Liver (tissue), 9 donors: ENCODE results near the gene CORO2B. TPM values are rescaled to one million over a fixed set of nuclear protein-coding genes. Genes with fewer than 3 reads are reported as not detected.

Experiments
- DNase-seq: peaks from one replicate; pipeline ENCODE4 v3.0.0-alpha.2; 2017; ENCODE audit warnings: low spot score
- H3K27ac ChIP-seq, 2 donors: one replicate each; pipeline ENCODE4 v1.7.0; 2013; ENCODE audit warnings: inconsistent platforms in 2 of 2, low read length in 2 of 2, control low read depth in 1 of 2, low read depth in 1 of 2, mild to moderate bottlenecking in 1 of 2
- H3K27me3 ChIP-seq, 4 donors: one replicate each; pipeline versions ENCODE4 v1.6.1 to v1.7.0; 2013; ENCODE audit warnings: low read length in 3 of 4, inconsistent platforms in 1 of 4, mild to moderate bottlenecking in 1 of 4, moderate library complexity in 1 of 4; ENCODE audit not compliant: control insufficient read depth in 4 of 4, insufficient read depth in 4 of 4
- H3K36me3 ChIP-seq, 4 donors: one replicate each; pipeline versions ENCODE4 v1.6.1 to v1.7.0; 2013; ENCODE audit warnings: low read length in 3 of 4, mild to moderate bottlenecking in 3 of 4, low read depth in 1 of 4, moderate library complexity in 1 of 4; ENCODE audit not compliant: control insufficient read depth in 4 of 4, insufficient read depth in 3 of 4
- H3K4me1 ChIP-seq, 4 donors: one replicate each; pipeline versions ENCODE4 v1.6.1 to v1.7.0; 2013; ENCODE audit warnings: low read length in 3 of 4, mild to moderate bottlenecking in 3 of 4, moderate library complexity in 1 of 4; ENCODE audit not compliant: control insufficient read depth in 4 of 4, insufficient read depth in 4 of 4
- H3K4me3 ChIP-seq, 3 donors: one replicate each; pipeline versions ENCODE4 v1.6.1 to v1.7.0; 2013; ENCODE audit warnings: low read length in 3 of 3, control low read depth in 1 of 3, low read depth in 1 of 3, mild to moderate bottlenecking in 1 of 3
- H3K9ac ChIP-seq, 2 donors: one replicate each; pipeline ENCODE4 v1.7.0; 2013; ENCODE audit warnings: low read length in 2 of 2, mild to moderate bottlenecking in 2 of 2, moderate library complexity in 2 of 2, control low read depth in 1 of 2, low read depth in 1 of 2
- H3K9me3 ChIP-seq, 4 donors: one replicate each; pipeline versions ENCODE4 v1.6.1 to v1.7.0; 2013; ENCODE audit warnings: low read length in 3 of 4; ENCODE audit not compliant: control insufficient read depth in 4 of 4
- ATF3 ChIP-seq: IDR thresholded peaks from 2 replicates; pipeline ENCODE4 v1.6.1; 2016; ENCODE audit warnings: antibody characterized with exemption
- EGR1 ChIP-seq, 2 donors: IDR thresholded peaks; 2 replicates each; pipeline ENCODE4 v1.6.1; 2016 to 2018; ENCODE audit warnings: antibody characterized with exemption in 2 of 2, low read depth in 2 of 2
- FOXA1 ChIP-seq: IDR thresholded peaks from 2 replicates; pipeline ENCODE4 v1.6.1; 2016; ENCODE audit warnings: antibody characterized with exemption
- FOXA2 ChIP-seq: IDR thresholded peaks from 2 replicates; pipeline ENCODE4 v1.6.1; 2016; ENCODE audit warnings: antibody characterized with exemption
- GABPA ChIP-seq, 2 donors: IDR thresholded peaks in 1 of 2; conservative IDR thresholded peaks in 1 of 2; 2 replicates each; pipeline ENCODE4 v1.6.1; 2016; ENCODE audit warnings: antibody characterized with exemption in 2 of 2, mild to moderate bottlenecking in 1 of 2, moderate library complexity in 1 of 2
- HNF4A ChIP-seq, 2 donors: conservative IDR thresholded peaks; 2 replicates each; pipeline ENCODE4 v1.6.1; 2016; ENCODE audit warnings: antibody characterized with exemption in 2 of 2, mild to moderate bottlenecking in 2 of 2
- HNF4G ChIP-seq: IDR thresholded peaks from 2 replicates; pipeline ENCODE4 v1.6.1; 2016; ENCODE audit warnings: antibody characterized with exemption
- JUND ChIP-seq, 2 donors: IDR thresholded peaks; 2 replicates each; pipeline ENCODE4 v1.6.1; 2016; ENCODE audit warnings: antibody characterized with exemption in 2 of 2
- MAX ChIP-seq: IDR thresholded peaks from 2 replicates; pipeline ENCODE4 v1.6.1; 2016; ENCODE audit warnings: antibody characterized with exemption
- NR2F2 ChIP-seq: IDR thresholded peaks from 2 replicates; pipeline ENCODE4 v1.6.1; 2016; ENCODE audit warnings: antibody characterized with exemption
- RAD21 ChIP-seq, 2 donors: IDR thresholded peaks; 2 replicates each; pipeline ENCODE4 v1.6.1; 2016; ENCODE audit warnings: antibody characterized with exemption in 2 of 2, mild to moderate bottlenecking in 2 of 2
- REST ChIP-seq: IDR thresholded peaks from 2 replicates; pipeline ENCODE4 v1.6.1; 2016; ENCODE audit warnings: antibody characterized with exemption, mild to moderate bottlenecking
- RXRA ChIP-seq, 2 donors: IDR thresholded peaks; 2 replicates each; pipeline ENCODE4 v1.6.1; 2017 to 2018; ENCODE audit warnings: antibody characterized with exemption in 2 of 2, mild to moderate bottlenecking in 1 of 2
- TAF1 ChIP-seq: conservative IDR thresholded peaks from 2 replicates; pipeline ENCODE4 v1.6.1; 2016; ENCODE audit warnings: antibody characterized with exemption, mild to moderate bottlenecking
- YY1 ChIP-seq: IDR thresholded peaks from 2 replicates; pipeline ENCODE4 v1.6.1; 2016; ENCODE audit warnings: antibody characterized with exemption, mild to moderate bottlenecking
- WGBS: extraction: QIAGEN DNeasy Blood & Tissue Kit; methylation state at CpG from one replicate; pipeline ENCODE4 v1.1.7; 2013; 5-methylcytosine and 5-hydroxymethylcytosine counted together
- polyA plus RNA-seq, 2 donors: library from polyadenylated mRNA; stranded (reverse) in 1 of 2; unstranded in 1 of 2; fragments of 200-250 nt in 1 of 2; fragments of >200 nt in 1 of 2; fragmentation: Nextera tagmentation in 1 of 2; extraction: Ambion mirVana in 1 of 2; gene quantifications; one replicate each; pipeline versions ENCODE4 v1.2.1 to v1.2.3, GENCODE V29; 2013 to 2015
- total RNA-seq, 2 donors: library from RNA; depleted of rRNA; stranded (reverse); fragments of >200 nt; gene quantifications; one replicate each; pipeline ENCODE4 v1.2.3, GENCODE V29; 2014
- TF ChIP-seq, protein P1 (sequence below): fragments of 150-350 bp; IDR thresholded peaks from 2 replicates; pipeline ENCODE4 v1.5.1; 2017; ENCODE audit warnings: improper control_type of control experiment, low read depth, low read length; ENCODE audit not compliant: missing input control
- donor health status: healthy.
- donor health status: healthy.
- donor health status: healthy.
- donor health status: healthy.
- donor health status: healthy.

CORO2B gene
- total and polyA plus RNA-seq, 4 donors: 0.15 to 0.65 (median 0.52) TPM

DNA sequence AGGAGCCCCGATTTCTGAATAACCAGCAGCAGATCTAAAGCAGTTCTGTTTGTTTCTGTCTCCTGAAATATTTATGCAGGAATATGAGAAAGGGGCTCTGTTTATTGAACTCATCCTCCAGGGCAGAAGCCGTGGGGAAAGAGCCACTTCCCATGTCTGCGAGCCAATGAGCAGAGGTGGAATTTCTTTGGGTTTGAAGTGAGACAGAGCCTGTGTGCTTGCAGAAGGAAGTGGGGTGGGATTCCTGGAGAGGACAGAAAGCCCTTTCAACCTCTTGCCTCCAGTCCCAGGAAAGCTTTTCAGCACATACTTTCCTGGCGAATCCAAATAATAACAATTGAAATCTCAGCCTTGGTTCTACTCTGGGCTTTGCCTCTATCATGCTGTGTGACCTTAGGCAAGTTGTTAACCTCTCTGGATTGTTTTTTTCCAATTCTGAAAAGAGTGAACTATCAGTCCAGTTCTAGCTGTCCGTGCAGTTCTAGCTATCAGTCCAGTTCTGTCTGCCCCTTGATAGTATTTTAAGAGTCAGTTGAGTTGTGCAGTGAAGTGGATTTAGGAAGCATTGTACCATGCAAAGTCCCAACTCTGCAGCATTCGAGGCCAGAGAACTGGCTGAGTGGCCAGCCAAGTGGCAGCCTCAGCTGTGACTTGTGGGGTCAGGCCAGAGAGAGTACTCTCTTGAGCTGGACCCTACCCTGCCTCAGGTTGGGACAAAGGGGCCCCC is 15.9 kb downstream of the CORO2B start:
- 64% methylated on average over 6 of the region's 6 CpGs for WGBS
- no peak for DNase-seq
- Histone ChIP-seq H3K4me1 (no peaks in the 10 kb centered on the region), H3K27ac (no peak overlapping the region), H3K4me3 (no peak overlapping the region), H3K27me3 (no peaks in the 10 kb centered on the region), H3K9ac (no peak overlapping the region), H3K9me3 (no peaks in the 10 kb centered on the region), H3K36me3 (no peaks in the 10 kb centered on the region)
- TF ChIP-seq FOXA1: no peak
- no peak for TF ChIP-seq RAD21 (IDR thresholded peaks at IDR 0.05)
- TF ChIP-seq ATF3: no peak
- no peak for TF ChIP-seq RXRA (IDR thresholded peaks at IDR 0.05)
- no peak for TF ChIP-seq FOXA2
- no peak for TF ChIP-seq HNF4G
- TF ChIP-seq NR2F2: no peak
- no peak for TF ChIP-seq MAX
- TF ChIP-seq GABPA (IDR thresholded peaks at IDR 0.05 in 1 of 2, conservative IDR thresholded peaks at IDR 0.05 in 1 of 2): no peak
- no peak for TF ChIP-seq JUND (IDR thresholded peaks at IDR 0.05)
- TF ChIP-seq, protein P1, sequence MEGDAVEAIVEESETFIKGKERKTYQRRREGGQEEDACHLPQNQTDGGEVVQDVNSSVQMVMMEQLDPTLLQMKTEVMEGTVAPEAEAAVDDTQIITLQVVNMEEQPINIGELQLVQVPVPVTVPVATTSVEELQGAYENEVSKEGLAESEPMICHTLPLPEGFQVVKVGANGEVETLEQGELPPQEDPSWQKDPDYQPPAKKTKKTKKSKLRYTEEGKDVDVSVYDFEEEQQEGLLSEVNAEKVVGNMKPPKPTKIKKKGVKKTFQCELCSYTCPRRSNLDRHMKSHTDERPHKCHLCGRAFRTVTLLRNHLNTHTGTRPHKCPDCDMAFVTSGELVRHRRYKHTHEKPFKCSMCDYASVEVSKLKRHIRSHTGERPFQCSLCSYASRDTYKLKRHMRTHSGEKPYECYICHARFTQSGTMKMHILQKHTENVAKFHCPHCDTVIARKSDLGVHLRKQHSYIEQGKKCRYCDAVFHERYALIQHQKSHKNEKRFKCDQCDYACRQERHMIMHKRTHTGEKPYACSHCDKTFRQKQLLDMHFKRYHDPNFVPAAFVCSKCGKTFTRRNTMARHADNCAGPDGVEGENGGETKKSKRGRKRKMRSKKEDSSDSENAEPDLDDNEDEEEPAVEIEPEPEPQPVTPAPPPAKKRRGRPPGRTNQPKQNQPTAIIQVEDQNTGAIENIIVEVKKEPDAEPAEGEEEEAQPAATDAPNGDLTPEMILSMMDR: no peak
- no peak for TF ChIP-seq HNF4A (conservative IDR thresholded peaks at IDR 0.05)
- TF ChIP-seq EGR1 (IDR thresholded peaks at IDR 0.05; ENCODE audit: low read depth in 2 of 2): no peak
- TF ChIP-seq TAF1: no peak
- TF ChIP-seq YY1: no peak

DNA sequence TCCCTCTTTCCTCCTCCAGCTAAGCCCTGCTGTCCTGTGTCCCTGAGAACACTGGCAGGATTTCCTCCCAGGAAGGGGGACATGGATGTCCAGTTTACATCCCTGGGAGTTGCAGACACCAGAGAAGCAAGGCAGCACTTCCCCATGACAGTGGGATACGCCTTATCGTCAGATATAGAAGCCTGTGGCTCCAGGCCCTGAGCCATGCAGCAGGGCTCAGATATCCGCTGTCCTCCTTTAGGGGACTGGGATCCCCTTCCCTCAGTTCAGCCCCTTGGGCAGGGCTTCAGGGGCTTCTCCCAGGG is 16.4 kb downstream of the CORO2B start:
- Histone ChIP-seq H3K27ac (no peak overlapping the region), H3K36me3 (no peaks in the 10 kb centered on the region), H3K4me3 (no peak overlapping the region), H3K9me3 (no peaks in the 10 kb centered on the region), H3K4me1 (no peaks in the 10 kb centered on the region), H3K9ac (no peak overlapping the region), H3K27me3 (no peaks in the 10 kb centered on the region)
- no peak for DNase-seq
- TF ChIP-seq YY1 (no peak), RXRA (IDR thresholded peaks at IDR 0.05) (no peak), HNF4G (no peak), NR2F2 (no peak), REST (no peak), MAX (no peak)
- TF ChIP-seq, protein P1: no peak
- WGBS: 76% methylated on average over 3 of the region's 3 CpGs
